AG04450 (cell line): ENCODE measurements around the gene UBE2J1. TPM values are rescaled to one million over a fixed set of nuclear protein-coding genes. Genes with fewer than 3 reads are reported as not detected.

ENCODE experiments used
- CTCF ChIA-PET: fragments of 300-600, 350-600 bp; formaldehyde crosslinking; extraction: SDS; loops from one replicate; lab custom pipeline; 2022; ENCODE audit warnings: antibody characterized with exemption, inconsistent platforms; lab: Charles Lee
- POLR2A ChIA-PET: fragments of 350-600 bp; formaldehyde crosslinking; extraction: SDS; loops from one replicate; lab custom pipeline; 2021; ENCODE audit warnings: antibody characterized with exemption, inconsistent platforms; lab: Yijun Ruan, JAX
- DNase-seq: peaks from one replicate; pipeline ENCODE4 v3.0.0-alpha.2; 2011; ENCODE audit warnings: low read depth, low spot score
- H3K27ac ChIP-seq: one replicate; pipeline ENCODE4 v1.5.1; 2012; ENCODE audit warnings: low read depth, low read length, control low read depth
- H3K27me3 ChIP-seq: one replicate; pipeline ENCODE4 v1.6.0; 2012; ENCODE audit warnings: low read length; ENCODE audit not compliant: control insufficient read depth, insufficient read depth
- H3K4me3 ChIP-seq: 2 replicates; pipeline ENCODE4 v1.5.1; 2011; ENCODE audit warnings: mild to moderate bottlenecking, low read depth, low read length, control low read depth
- H3K9me3 ChIP-seq: 2 replicates; pipeline ENCODE4 v1.5.1; 2012; ENCODE audit warnings: low read length; ENCODE audit not compliant: control insufficient read depth, insufficient read depth
- polyA plus RNA-seq: library from polyadenylated mRNA; depleted of rRNA; stranded (reverse); fragments of >200 nt; gene quantifications from 2 replicates; pipeline ENCODE4 v1.2.3, GENCODE V29; 2011
- TF ChIP-seq, protein P1 (sequence below): IDR thresholded peaks from 2 replicates; pipeline ENCODE4 v1.5.1; 2011; ENCODE audit warnings: low read depth, low read length, control low read depth, inconsistent platforms

UBE2J1 gene
- polyA plus RNA-seq, 1 experiment, result 49.4 TPM

DNA sequence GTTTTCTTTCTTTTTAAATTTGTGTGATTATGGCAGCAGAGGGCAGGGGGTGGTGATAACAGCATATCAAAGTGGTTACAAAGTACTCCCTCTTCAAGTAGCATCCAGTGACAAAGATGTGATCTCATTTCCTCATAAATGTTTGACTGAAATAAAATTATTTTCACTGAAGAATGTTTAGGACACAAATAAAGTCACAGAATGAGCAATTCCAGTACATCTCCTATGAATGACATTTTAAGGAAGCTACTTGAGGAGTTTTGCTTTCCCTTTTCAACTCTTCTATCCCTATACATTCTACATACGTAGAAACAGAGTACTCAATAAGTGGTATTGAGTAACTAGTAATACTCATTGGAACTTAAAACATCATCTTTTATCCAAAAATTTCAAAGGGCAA is 23.5 kb downstream of the UBE2J1 start:
- ChIA-PET CTCF (interaction anchor here (3.3 kb wide), 1 partner anchor 43 kb away, joined by 13 read pairs; no protein-coding TSS in a partner anchor), POLR2A (no interaction called here)
- H3K9me3 ChIP-seq, result no peaks in the 10 kb centered on the region
- no peaks in the 10 kb centered on the region for H3K27me3 ChIP-seq
- H3K27ac ChIP-seq, result no peak overlapping the region
- H3K4me3 ChIP-seq, result no peak overlapping the region
- TF ChIP-seq, protein P1, sequence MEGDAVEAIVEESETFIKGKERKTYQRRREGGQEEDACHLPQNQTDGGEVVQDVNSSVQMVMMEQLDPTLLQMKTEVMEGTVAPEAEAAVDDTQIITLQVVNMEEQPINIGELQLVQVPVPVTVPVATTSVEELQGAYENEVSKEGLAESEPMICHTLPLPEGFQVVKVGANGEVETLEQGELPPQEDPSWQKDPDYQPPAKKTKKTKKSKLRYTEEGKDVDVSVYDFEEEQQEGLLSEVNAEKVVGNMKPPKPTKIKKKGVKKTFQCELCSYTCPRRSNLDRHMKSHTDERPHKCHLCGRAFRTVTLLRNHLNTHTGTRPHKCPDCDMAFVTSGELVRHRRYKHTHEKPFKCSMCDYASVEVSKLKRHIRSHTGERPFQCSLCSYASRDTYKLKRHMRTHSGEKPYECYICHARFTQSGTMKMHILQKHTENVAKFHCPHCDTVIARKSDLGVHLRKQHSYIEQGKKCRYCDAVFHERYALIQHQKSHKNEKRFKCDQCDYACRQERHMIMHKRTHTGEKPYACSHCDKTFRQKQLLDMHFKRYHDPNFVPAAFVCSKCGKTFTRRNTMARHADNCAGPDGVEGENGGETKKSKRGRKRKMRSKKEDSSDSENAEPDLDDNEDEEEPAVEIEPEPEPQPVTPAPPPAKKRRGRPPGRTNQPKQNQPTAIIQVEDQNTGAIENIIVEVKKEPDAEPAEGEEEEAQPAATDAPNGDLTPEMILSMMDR, result no peak
- no peak for DNase-seq

DNA sequence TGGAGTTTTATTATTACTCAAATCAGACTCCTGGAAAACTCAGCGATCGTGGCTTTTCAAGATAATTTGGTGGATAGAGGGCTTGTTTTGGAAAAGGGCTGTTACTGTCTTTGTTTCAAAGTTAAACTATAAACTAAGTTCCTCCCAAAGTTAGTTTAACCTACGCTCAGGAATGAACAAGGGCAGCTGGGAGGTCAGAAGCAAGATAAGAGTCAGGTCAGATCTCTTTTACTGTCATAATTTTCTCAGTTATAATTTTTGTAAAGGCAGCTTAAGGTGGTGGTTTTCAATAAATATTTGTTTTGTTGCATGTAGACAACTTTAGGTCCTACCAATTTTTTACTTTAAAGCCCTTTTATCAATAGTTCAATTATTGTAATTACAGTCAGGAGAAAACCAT is 28.2 kb downstream of the UBE2J1 start:
- Histone ChIP-seq H3K27me3 (no peaks in the 10 kb centered on the region), H3K9me3 (no peaks in the 10 kb centered on the region), H3K27ac (no peak overlapping the region), H3K4me3 (no peak overlapping the region)
- ChIA-PET CTCF (interaction anchor here (0.9 to 1.7 kb wide), 2 partner anchors 48 to 108 kb away, joined by 4 to 6 read pairs; no protein-coding TSS in a partner anchor), POLR2A (interaction anchor here (0.8 kb wide), 1 partner anchor 17 kb away, joined by 3 read pairs; no protein-coding TSS in a partner anchor)
- DNase-seq, result no peak
- TF ChIP-seq, protein P1, result no peak

DNA sequence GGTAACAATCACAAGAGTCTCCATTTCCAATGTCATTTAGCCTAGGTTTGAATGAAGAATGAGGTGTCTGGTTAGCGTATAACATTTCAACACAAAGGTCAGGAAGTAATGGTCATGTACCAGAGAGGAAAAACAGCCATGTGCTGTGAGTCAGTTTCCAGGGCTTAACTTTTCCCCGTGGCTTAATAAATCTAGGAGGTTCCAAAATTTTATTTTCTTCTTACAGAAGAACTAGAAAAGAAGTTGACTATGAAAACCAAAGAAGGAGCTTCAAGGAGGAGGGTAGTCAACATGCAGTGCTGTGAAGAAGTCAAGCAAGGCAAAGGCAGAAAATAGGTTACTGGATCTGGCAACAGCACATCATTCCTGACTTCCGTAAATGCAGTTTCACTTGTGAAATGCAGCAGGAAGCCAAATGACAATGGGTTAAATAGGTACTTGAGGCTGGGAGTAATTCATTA is 29.0 kb downstream of the UBE2J1 start:
- POLR2A ChIA-PET, result no interaction called here
- no peak for DNase-seq
- Histone ChIP-seq H3K9me3 (no peaks in the 10 kb centered on the region), H3K27me3 (no peaks in the 10 kb centered on the region), H3K27ac (no peak overlapping the region), H3K4me3 (no peak overlapping the region)
- CTCF ChIA-PET, result interaction anchor here (0.9 to 1.0 kb wide), 2 partner anchors 49 to 109 kb away, joined by 4 to 6 read pairs; no protein-coding TSS in a partner anchor
- TF ChIP-seq, protein P1, result no peak

DNA sequence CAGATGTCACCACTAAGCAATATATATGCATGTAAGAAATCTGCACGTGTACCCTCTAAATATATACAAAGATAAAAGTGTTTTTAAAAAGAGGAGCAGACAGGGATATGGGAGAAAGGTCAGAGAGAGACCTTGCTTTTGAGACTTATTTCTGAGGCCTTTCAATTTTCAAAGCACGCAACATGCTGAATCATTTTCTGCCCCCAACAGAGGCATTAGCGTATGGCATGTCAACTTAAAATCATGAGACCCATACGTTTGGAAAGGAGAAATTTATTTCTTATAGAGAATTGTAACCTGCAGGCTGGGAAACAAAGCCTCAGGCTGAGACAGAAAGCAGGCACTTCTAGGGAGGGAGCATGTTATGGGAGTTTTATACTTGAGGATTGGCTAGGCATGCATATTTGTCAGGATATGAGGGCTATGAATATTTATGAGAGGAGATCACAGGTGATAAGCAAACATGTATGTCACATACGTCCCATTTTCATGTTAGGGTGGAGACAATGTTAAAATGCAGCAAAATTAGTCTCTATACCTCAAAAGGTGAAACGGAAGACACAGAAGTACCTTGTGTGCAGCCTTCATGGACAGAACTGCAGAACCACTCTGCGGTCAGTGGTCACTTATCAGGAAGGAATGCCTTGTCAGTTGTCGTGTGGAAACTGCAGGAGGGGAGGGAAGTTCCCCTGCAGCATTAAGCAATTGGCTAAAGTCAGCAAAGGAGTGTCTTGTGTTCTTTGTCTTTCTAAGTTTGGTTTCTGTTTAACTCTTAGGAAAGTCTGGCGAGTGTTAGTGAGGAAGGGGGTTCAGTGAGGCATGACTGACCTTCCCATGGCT is 31.2 kb downstream of the UBE2J1 start:
- TF ChIP-seq, protein P1, result no peak
- Histone ChIP-seq H3K27ac (no peak overlapping the region), H3K4me3 (no peak overlapping the region), H3K27me3 (no peaks in the 10 kb centered on the region), H3K9me3 (no peaks in the 10 kb centered on the region)
- POLR2A ChIA-PET, result no interaction called here
- no peak for DNase-seq
- CTCF ChIA-PET, result no interaction called here

DNA sequence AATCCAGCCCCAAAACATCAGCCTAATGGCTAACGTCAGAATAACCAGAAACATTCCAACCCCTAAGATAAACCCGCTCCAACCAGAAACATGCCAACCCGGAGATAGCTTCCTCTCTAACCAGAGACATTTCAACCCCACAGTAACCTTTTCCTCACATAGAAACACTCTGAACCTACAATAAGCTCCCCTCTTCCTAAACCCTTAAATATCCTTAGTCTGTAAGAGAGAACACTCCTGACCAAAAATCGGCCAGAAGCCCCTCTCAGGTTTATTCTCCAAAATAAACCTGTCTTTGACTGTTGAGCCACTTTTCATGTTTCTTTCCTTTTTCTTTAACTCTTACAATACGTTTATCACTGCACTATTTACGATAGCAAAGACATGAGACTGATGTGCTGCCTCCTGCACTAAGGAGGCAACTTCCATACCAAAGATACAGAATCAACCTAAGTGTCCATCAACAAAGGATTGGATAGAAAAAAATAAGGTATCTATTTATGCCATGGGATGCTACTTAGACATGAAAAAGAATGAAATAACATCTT is 32.4 kb downstream of the UBE2J1 start:
- H3K4me3 ChIP-seq, result no peak overlapping the region
- H3K27me3 ChIP-seq, result no peaks in the 10 kb centered on the region
- H3K27ac ChIP-seq, result no peak overlapping the region
- DNase-seq, result no peak
- POLR2A ChIA-PET, result no interaction called here
- CTCF ChIA-PET, result interaction anchor here (1.3 kb wide), 1 partner anchor 48 kb away, joined by 3 read pairs; no protein-coding TSS in a partner anchor
- H3K9me3 ChIP-seq, result no peaks in the 10 kb centered on the region
- TF ChIP-seq, protein P1, result no peak
